Pancreas (tissue), 10 donors: ENCODE measurements around the gene CHP2. TPM values are rescaled to one million over a fixed set of nuclear protein-coding genes. Genes with fewer than 3 reads are reported as not detected.
"Not testable (repeated sequence)": the region's sequence is repeated elsewhere in the genome, so short reads cannot be mapped to it uniquely, and the experiment has no call there.

ENCODE experiments used
- ATAC-seq, 4 donors: fragments of 200-7000 bp; cut with Tn5 transposase; one replicate each; pipeline versions ENCODE4 v1.8.0 to v1.9.1; 2020; ENCODE audit warnings: mild to moderate bottlenecking in 4 of 4, moderate library complexity in 4 of 4
- DNase-seq, 6 donors: peaks; one replicate each; pipeline ENCODE4 v3.0.0-alpha.2; 2020
- FAIRE-seq: peaks from 2 replicates; lab custom pipeline; 2012; peaks lifted over from hg19 to GRCh38; lab: Jason Lieb, UNC
- H3K27ac ChIP-seq, 4 donors: fragments of 200-600 bp; sonication (generic); 1 replicate in 3 of 4; 2 replicates in 1 of 4; pipeline versions ENCODE4 v1.5.0 to v1.8.0; 2020
- H3K27me3 ChIP-seq, 4 donors: fragments of 200-600 bp; one replicate each; pipeline ENCODE4 v1.8.0; 2021
- H3K36me3 ChIP-seq, 3 donors: fragments of 200-600 bp; sonication (generic) in 1 of 3; one replicate each; pipeline versions ENCODE4 v1.5.0 to v1.8.0; 2020 to 2021
- H3K4me1 ChIP-seq, 3 donors: fragments of 200-600 bp; one replicate each; pipeline ENCODE4 v1.8.0; 2021
- H3K4me3 ChIP-seq, 4 donors: fragments of 200-600 bp; sonication (generic) in 2 of 4; one replicate each; pipeline versions ENCODE4 v1.5.0 to v1.8.0; 2020 to 2021
- H3K9me3 ChIP-seq, 4 donors: fragments of 200-600 bp; one replicate each; pipeline ENCODE4 v1.8.0; 2021
- WGBS, 2 donors: extraction: QIAGEN DNeasy Blood & Tissue Kit; methylation state at CpG; one replicate each; pipeline ENCODE4 v1.1.7; 2013; 5-methylcytosine and 5-hydroxymethylcytosine counted together
- intact Hi-C, 3 donors: fragments of 100-400 bp; cut with DNase I; formaldehyde crosslinking; loops; one replicate each; pipeline versions ENCODE4 v1.11.1 to v1.14.2; 2022
- polyA plus RNA-seq, 2 donors: library from polyadenylated mRNA; stranded (reverse); fragments of 200-250 nt; gene quantifications; one replicate each; pipeline ENCODE4 v1.2.3, GENCODE V29; 2013
- total RNA-seq, 6 donors: library from RNA; stranded (reverse); fragmentation: NEBNext Ultra II Directional in 4 of 6; extraction: Animal tissue kit (Norgen Biotek cat#: 25700) in 4 of 6; gene quantifications; one replicate each; pipeline versions ENCODE4 v1.2.1 to v1.2.4, GENCODE V29; 2021 to 2023
- TF ChIP-seq, protein P1 (sequence below), 4 donors: fragments of 200-600 bp; sonication (generic) in 3 of 4; IDR thresholded peaks; one replicate each; pipeline versions ENCODE4 v1.5.0 to v1.8.0; 2021; ENCODE audit warnings: antibody characterized with exemption in 4 of 4
- donor health status: healthy with polysubstance abuse.
- donor health status: DM: no; HTN: no; CAD: no; lungs with moderate emphysema.
- donor health status: DM: no; HTN: no; CAD: no.
- donor health status: control.
- donor health status: control.
- donor health status: Bipolar disorder and iron deficiency.
- donor health status: DM: yes; HTN: yes; CAD: no.
- donor health status: DM: no; HTN: no; CAD: no.
- donor health status: DM: no; HTN: no; CAD: no.
- donor health status: DM: yes; HTN: yes; CAD: no.

CHP2 gene
- total and polyA plus RNA-seq, 8 donors, result not detected

DNA sequence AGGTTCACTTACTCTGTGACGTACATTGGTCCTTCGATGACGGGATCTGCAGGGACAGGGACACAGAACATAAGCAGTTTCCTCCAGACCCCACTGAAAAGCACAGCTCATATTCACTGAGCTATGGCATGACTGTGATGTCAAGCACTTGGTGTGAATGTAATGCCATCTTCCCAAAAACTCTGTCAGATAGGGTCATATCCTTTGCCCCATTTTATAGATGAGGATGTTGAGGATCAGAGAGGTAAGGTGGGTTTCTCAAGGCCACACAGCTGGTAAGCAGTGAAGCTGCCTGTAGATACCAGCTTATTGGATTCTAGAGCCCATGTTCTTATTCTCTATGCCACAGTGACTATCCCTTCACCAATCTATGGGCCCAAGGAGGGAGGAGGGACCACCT, 44.3 kb upstream of the CHP2 start:
- H3K9me3 ChIP-seq, result no peaks in the 10 kb centered on the region
- H3K27ac ChIP-seq, result no peak overlapping the region
- TF ChIP-seq, protein P1, sequence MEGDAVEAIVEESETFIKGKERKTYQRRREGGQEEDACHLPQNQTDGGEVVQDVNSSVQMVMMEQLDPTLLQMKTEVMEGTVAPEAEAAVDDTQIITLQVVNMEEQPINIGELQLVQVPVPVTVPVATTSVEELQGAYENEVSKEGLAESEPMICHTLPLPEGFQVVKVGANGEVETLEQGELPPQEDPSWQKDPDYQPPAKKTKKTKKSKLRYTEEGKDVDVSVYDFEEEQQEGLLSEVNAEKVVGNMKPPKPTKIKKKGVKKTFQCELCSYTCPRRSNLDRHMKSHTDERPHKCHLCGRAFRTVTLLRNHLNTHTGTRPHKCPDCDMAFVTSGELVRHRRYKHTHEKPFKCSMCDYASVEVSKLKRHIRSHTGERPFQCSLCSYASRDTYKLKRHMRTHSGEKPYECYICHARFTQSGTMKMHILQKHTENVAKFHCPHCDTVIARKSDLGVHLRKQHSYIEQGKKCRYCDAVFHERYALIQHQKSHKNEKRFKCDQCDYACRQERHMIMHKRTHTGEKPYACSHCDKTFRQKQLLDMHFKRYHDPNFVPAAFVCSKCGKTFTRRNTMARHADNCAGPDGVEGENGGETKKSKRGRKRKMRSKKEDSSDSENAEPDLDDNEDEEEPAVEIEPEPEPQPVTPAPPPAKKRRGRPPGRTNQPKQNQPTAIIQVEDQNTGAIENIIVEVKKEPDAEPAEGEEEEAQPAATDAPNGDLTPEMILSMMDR (IDR thresholded peaks at IDR 0.05), result no peak
- WGBS, 2 donors, result 75 to 88% methylated on average over 3 of the region's 3 CpGs
- no peak overlapping the region for H3K4me3 ChIP-seq
- no peaks in the 10 kb centered on the region for H3K36me3 ChIP-seq
- FAIRE-seq (no peak), DNase-seq (no peak), ATAC-seq (no peak)
- peaks cover 0 to 3% (median 0%) of the 10 kb centered on the region in 4 donors for H3K27me3 ChIP-seq
- no peaks in the 10 kb centered on the region for H3K4me1 ChIP-seq
- intact Hi-C loops, result no loop called here

DNA sequence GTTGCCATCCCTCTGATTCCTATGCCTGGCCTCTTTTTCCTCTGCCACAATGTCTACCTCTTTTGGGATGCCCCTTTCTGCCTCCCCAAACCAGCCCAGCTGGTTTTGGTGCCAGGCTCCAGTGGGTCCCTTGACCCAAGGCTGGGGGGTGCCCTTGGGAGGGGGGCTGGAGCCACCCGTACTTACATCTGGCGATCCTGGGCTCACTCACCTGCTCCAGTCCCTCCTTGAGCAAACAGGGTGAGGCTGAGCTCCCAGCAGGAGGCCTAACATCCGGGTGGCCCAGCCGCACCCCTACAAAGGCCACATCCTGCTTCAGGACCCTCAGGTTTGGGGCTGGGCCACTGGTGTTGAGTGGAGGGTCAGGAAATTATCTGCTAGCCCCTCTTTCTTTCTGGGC, 43.0 kb upstream of the CHP2 start:
- 26 to 38% methylated on average over 4 of the region's 4 CpGs for WGBS, 2 donors
- ATAC-seq, result peak in 2 of 4 donors; percentile 49 to 71

DNA sequence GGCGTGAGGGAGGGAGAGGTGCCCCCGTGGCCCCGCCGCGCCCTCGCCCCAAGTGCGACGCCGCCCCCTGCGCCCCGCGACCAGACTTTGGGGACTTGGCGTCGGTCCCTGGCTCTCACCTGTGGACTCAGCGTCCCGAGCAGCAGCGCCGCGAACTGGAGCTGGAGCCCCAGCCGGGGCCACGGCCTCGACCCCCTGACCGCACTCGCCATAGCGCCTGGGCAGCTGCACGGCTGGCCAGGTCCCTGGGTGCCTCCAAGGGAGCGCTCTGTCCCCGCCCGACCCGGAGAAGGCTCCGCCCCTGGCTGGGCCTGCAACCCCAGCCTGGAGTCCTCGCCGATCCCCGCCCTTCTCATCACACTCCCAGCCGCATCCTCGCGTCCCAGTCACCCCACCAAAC, 41.9 kb upstream of the CHP2 start, which contains the start of gene ERN2:
TSS of gene ERN2 (minus strand) at position 247 of the 400 bp plus-strand sequence. CDS start at position 212, 35 bp downstream.
- Histone ChIP-seq H3K9me3 (no peaks in the 10 kb centered on the region), H3K4me1 (no peaks in the 10 kb centered on the region), H3K4me3 (no peak within 1 kb of the TSS), H3K27me3 (peaks cover 0 to 4% (median 0%) of the 10 kb centered on the region in 4 donors), H3K27ac (no peak within 1 kb of the TSS), H3K36me3 (no peaks in the 10 kb centered on the region)
- TF ChIP-seq, protein P1 (IDR thresholded peaks at IDR 0.05), result no peak
- peak in 1 of 6 donors; percentile 51 for DNase-seq
- whole genome bisulfite sequencing, 2 donors, result 3 to 5% methylated on average over 26 to 37 of the region's 37 CpGs
- intact Hi-C loops, result no loop called here
- ATAC-seq, result peak in 2 of 4 donors; percentile 53 to 66
- FAIRE-seq, result no peak

More for the DNA sequence above, 43.0 kb upstream of the CHP2 start:
- TF ChIP-seq, protein P1 (IDR thresholded peaks at IDR 0.05), result no peak
- H3K4me1 ChIP-seq, result no peaks in the 10 kb centered on the region
- H3K27me3 ChIP-seq, result peaks cover 0 to 4% (median 0%) of the 10 kb centered on the region in 4 donors
- H3K4me3 ChIP-seq, result no peak overlapping the region
- DNase-seq (no peak), FAIRE-seq (no peak)
- H3K36me3 ChIP-seq, result no peaks in the 10 kb centered on the region
- H3K9me3 ChIP-seq, result no peaks in the 10 kb centered on the region
- intact Hi-C loops, result no loop called here
- no peak overlapping the region for H3K27ac ChIP-seq

DNA sequence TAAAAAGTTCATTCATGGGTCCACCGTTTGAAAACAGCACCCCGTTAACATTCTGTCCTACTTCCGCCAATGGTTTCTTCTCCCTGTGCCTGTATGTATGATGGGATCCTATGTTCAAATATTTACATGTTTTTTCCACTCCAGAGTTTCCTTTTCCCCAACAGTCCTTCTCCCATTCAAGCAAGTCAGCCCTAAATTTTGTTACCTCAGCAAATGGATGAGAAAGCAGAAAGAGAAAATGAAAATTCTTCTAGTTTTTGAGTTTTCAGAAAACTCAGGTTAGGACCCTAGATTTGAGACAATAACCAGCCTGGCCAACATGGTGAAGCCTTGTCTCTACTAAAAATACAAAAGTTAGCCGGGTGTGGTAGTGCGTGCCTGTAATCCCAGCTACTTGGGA, 38.3 kb upstream of the CHP2 start:
- no peak overlapping the region for H3K27ac ChIP-seq
- intact Hi-C loops, result no loop called here
- no peak for ATAC-seq
- H3K27me3 ChIP-seq, result peaks cover 0 to 4% (median 0%) of the 10 kb centered on the region in 4 donors
- no peak for FAIRE-seq
- H3K4me1 ChIP-seq, result no peaks in the 10 kb centered on the region
- 62 to 74% methylated on average over 5 of the region's 5 CpGs for WGBS, 2 donors
- no peaks in the 10 kb centered on the region for H3K9me3 ChIP-seq
- no peaks in the 10 kb centered on the region for H3K36me3 ChIP-seq
- no peak overlapping the region for H3K4me3 ChIP-seq
- DNase-seq, result no peak
- TF ChIP-seq, protein P1 (IDR thresholded peaks at IDR 0.05), result no peak

DNA sequence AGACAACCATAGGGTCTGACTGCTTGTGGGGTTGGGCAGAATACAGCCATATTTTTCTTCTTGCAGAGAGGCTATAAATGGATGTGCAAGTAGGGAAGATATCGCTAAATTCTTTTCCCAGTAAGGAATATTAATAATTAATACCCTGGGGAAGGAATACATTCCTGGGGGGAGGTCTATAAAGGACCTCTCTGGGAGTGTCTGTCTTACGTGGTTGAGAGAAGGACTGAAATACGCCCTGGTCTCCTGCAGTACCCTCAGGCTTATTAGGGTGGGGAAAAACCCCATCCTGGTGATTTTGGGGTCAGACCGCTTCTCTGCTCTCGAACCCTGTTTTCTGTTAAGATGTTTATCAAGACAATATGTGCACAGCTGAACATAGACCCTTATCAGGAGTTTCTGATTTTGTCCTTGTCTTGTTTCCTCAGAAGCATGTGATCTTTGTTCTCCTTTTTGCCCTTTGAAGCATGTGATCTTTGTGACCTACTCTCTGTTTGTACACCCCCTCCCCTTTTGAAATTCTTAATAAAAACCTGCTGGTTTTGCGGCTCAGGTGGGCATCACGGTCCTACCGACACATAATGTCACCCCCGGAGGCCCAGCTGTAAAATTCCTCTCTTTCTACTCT, 32.1 kb upstream of the CHP2 start:
- H3K4me1 ChIP-seq, H3K9me3 ChIP-seq, intact Hi-C loops, H3K27ac ChIP-seq, DNase-seq, H3K36me3 ChIP-seq, H3K4me3 ChIP-seq, FAIRE-seq, H3K27me3 ChIP-seq, ATAC-seq: not testable (repeated sequence)
- WGBS, 2 donors, result 57 to 68% methylated on average over 9 of the region's 9 CpGs
